ENCODE measurements around the gene FBXL22. TPM values are rescaled to one million over a fixed set of nuclear protein-coding genes. Genes with fewer than 3 reads are reported as not detected.

The FBXL22 gene
- total and polyA plus RNA-seq, 5 donors, result 18.3 to 40.8 (median 31.1) TPM

- H3K4me3 ChIP-seq (ENCODE audit: low read length), result no peak overlapping the region
- peaks cover 4% of the 10 kb centered on the region for H3K4me1 ChIP-seq (ENCODE audit: control insufficient read depth, insufficient read depth, low read length)
- WGBS, result 73% methylated on average over 9 of the region's 9 CpGs
- H3K27ac ChIP-seq (ENCODE audit: low read length), result no peak overlapping the region
- ATAC-seq (no peak), DNase-seq (no peak)
- H3K9me3 ChIP-seq (ENCODE audit: control insufficient read depth, low read length), result no peaks in the 10 kb centered on the region
- intact Hi-C loops (cut with DNase I), result loop anchor here in 2 of 4 donors (10.0 kb wide), 2 partner anchors 89 to 109 kb away; partner anchors contain the start of gene USP3 (in 1 of the 2)
- H3K27me3 ChIP-seq (ENCODE audit: control insufficient read depth, insufficient read depth), result no peaks in the 10 kb centered on the region
Measured at GRCh38 chr15:63593705-63594671, 3.2 kb upstream of the FBXL22 start.

GRCh38 chr15:63595065-63595464, 2.1 kb upstream of the FBXL22 start:
- H3K9me3 ChIP-seq (ENCODE audit: control insufficient read depth, low read length), result no peaks in the 10 kb centered on the region
- H3K4me1 ChIP-seq (ENCODE audit: control insufficient read depth, insufficient read depth, low read length), result peaks cover 4% of the 10 kb centered on the region
- H3K4me3 ChIP-seq (ENCODE audit: low read length), result no peak overlapping the region
- no peaks in the 10 kb centered on the region for H3K27me3 ChIP-seq (ENCODE audit: control insufficient read depth, insufficient read depth)
- peak overlapping the region; percentile 15 for H3K27ac ChIP-seq (ENCODE audit: low read length)
- DNase-seq, result peak in 1 of 3 donors; percentile 58
- WGBS, result 49% methylated on average over 3 of the region's 3 CpGs
- ATAC-seq, result peak in 1 of 2 donors; percentile 3
- intact Hi-C loops (cut with DNase I), result loop anchor here in 3 of 4 donors (5.0 to 10.0 kb wide), 3 partner anchors 90 to 110 kb away; partner anchors contain the start of gene USP3 (in 2 of the 3)

GRCh38 chr15:63595688-63596087, 1.5 kb upstream of the FBXL22 start:
- intact Hi-C loops (cut with DNase I), result loop anchor here in 3 of 4 donors (5.0 to 10.0 kb wide), 3 partner anchors 91 to 111 kb away; partner anchors contain the start of gene USP3 (in 2 of the 3)
- WGBS, result 78% methylated on average over 1 of the region's 1 CpG
- Histone ChIP-seq H3K4me1 (ENCODE audit: control insufficient read depth, insufficient read depth, low read length) (peaks cover 4% of the 10 kb centered on the region), H3K9me3 (ENCODE audit: control insufficient read depth, low read length) (no peaks in the 10 kb centered on the region), H3K27me3 (ENCODE audit: control insufficient read depth, insufficient read depth) (no peaks in the 10 kb centered on the region), H3K27ac (ENCODE audit: low read length) (peak overlapping the region; percentile 4), H3K4me3 (ENCODE audit: low read length) (no peak overlapping the region)
- no peak for ATAC-seq
- no peak for DNase-seq

GRCh38 chr15:63596676-63597037, 530 bp upstream of the FBXL22 start:
- Histone ChIP-seq H3K27me3 (ENCODE audit: control insufficient read depth, insufficient read depth) (no peaks in the 10 kb centered on the region), H3K9me3 (ENCODE audit: control insufficient read depth, low read length) (no peaks in the 10 kb centered on the region), H3K4me1 (ENCODE audit: control insufficient read depth, insufficient read depth, low read length) (peaks cover 4% of the 10 kb centered on the region), H3K27ac (ENCODE audit: low read length) (peak overlapping the region; percentile 62), H3K4me3 (ENCODE audit: low read length) (no peak overlapping the region)
- WGBS, result 36% methylated on average over 2 of the region's 2 CpGs
- DNase-seq (peak in 1 of 3 donors; percentile 35), ATAC-seq (no peak)
- intact Hi-C loops (cut with DNase I), result loop anchor here in 3 of 4 donors (5.0 to 10.0 kb wide), 3 partner anchors 92 to 112 kb away; partner anchors contain the start of gene USP3 (in 2 of the 3)

- Histone ChIP-seq H3K27ac (ENCODE audit: low read length) (peak overlapping the region; percentile 62), H3K4me3 (ENCODE audit: low read length) (peak overlapping the region; percentile 37), H3K27me3 (ENCODE audit: control insufficient read depth, insufficient read depth) (no peaks in the 10 kb centered on the region), H3K9me3 (ENCODE audit: control insufficient read depth, low read length) (no peaks in the 10 kb centered on the region), H3K4me1 (ENCODE audit: control insufficient read depth, insufficient read depth, low read length) (peaks cover 4% of the 10 kb centered on the region)
- WGBS, result 74% methylated on average over 6 of the region's 6 CpGs
- no peak for ATAC-seq
- intact Hi-C loops (cut with DNase I), result loop anchor here in 3 of 4 donors (2.0 to 10.0 kb wide), 4 partner anchors 93 to 131 kb away; partner anchors contain the start of gene USP3 (in 2 of the 3)
- no peak for DNase-seq
Measured at GRCh38 chr15:63597821-63598220, 634 bp downstream of the FBXL22 start.

- H3K4me1 ChIP-seq (ENCODE audit: control insufficient read depth, insufficient read depth, low read length), result peaks cover 4% of the 10 kb centered on the region
- peak overlapping the region; percentile 37 for H3K4me3 ChIP-seq (ENCODE audit: low read length)
- no peaks in the 10 kb centered on the region for H3K27me3 ChIP-seq (ENCODE audit: control insufficient read depth, insufficient read depth)
- ATAC-seq (peak in 1 of 2 donors; percentile 16), DNase-seq (peak; percentile 41 to 60 (median 53))
- intact Hi-C loops (cut with DNase I), result loop anchor here in 3 of 4 donors (2.0 to 10.0 kb wide), 4 partner anchors 94 to 132 kb away; partner anchors contain the start of gene USP3 (in 2 of the 3)
- H3K27ac ChIP-seq (ENCODE audit: low read length), result peak overlapping the region; percentile 62
- no peaks in the 10 kb centered on the region for H3K9me3 ChIP-seq (ENCODE audit: control insufficient read depth, low read length)
- 61% methylated on average over 12 of the region's 12 CpGs for WGBS
Measured at GRCh38 chr15:63598473-63599400, 1.6 kb downstream of the FBXL22 start.

- intact Hi-C loops (cut with DNase I), result loop anchor here in 3 of 4 donors (2.0 to 10.0 kb wide), 4 partner anchors 95 to 133 kb away; partner anchors contain the start of gene USP3 (in 2 of the 3)
- ATAC-seq (peak; percentile 32 to 39), DNase-seq (peak; percentile 61 to 88 (median 83))
- Histone ChIP-seq H3K9me3 (ENCODE audit: control insufficient read depth, low read length) (no peaks in the 10 kb centered on the region), H3K4me1 (ENCODE audit: control insufficient read depth, insufficient read depth, low read length) (peaks cover 4% of the 10 kb centered on the region), H3K27ac (ENCODE audit: low read length) (peak overlapping the region; percentile 62), H3K27me3 (ENCODE audit: control insufficient read depth, insufficient read depth) (no peaks in the 10 kb centered on the region), H3K4me3 (ENCODE audit: low read length) (no peak overlapping the region)
- 27% methylated on average over 19 of the region's 19 CpGs for WGBS
Measured at GRCh38 chr15:63599401-63600000, 2.3 kb downstream of the FBXL22 start.

GRCh38 chr15:63600001-63600615, 2.9 kb downstream of the FBXL22 start:
- H3K27ac ChIP-seq (ENCODE audit: low read length), result peak overlapping the region; percentile 55
- intact Hi-C loops (cut with DNase I), result loop anchor here in 2 of 4 donors (5.0 to 10.0 kb wide), 2 partner anchors 113 to 465 kb away; no protein-coding TSS in a partner anchor
- peak overlapping the region; percentile 57 for H3K4me3 ChIP-seq (ENCODE audit: low read length)
- DNase-seq, result peak in 2 of 3 donors; percentile 49 to 77
- H3K4me1 ChIP-seq (ENCODE audit: control insufficient read depth, insufficient read depth, low read length), result peaks cover 4% of the 10 kb centered on the region
- ATAC-seq, result peak; percentile 8 to 15
- H3K27me3 ChIP-seq (ENCODE audit: control insufficient read depth, insufficient read depth), result no peaks in the 10 kb centered on the region
- WGBS, result 12% methylated on average over 26 of the region's 26 CpGs
- H3K9me3 ChIP-seq (ENCODE audit: control insufficient read depth, low read length), result no peaks in the 10 kb centered on the region

- ATAC-seq (peak; percentile 78 to 81), DNase-seq (peak; percentile 92 to 97 (median 97))
- peak overlapping the region; percentile 55 for H3K27ac ChIP-seq (ENCODE audit: low read length)
- H3K4me1 ChIP-seq (ENCODE audit: control insufficient read depth, insufficient read depth, low read length), result peaks cover 1% of the 10 kb centered on the region
- H3K9me3 ChIP-seq (ENCODE audit: control insufficient read depth, low read length), result no peaks in the 10 kb centered on the region
- H3K27me3 ChIP-seq (ENCODE audit: control insufficient read depth, insufficient read depth), result no peaks in the 10 kb centered on the region
- under 1% methylated on average over 60 of the region's 60 CpGs for WGBS
- H3K4me3 ChIP-seq (ENCODE audit: low read length), result peak overlapping the region; percentile 57
- intact Hi-C loops (cut with DNase I), result loop anchor here in 2 of 4 donors (5.0 to 10.0 kb wide), 2 partner anchors 113 to 464 kb away; no protein-coding TSS in a partner anchor
Measured at GRCh38 chr15:63600616-63601025, 3.4 kb downstream of the FBXL22 start.

All from right cardiac atrium (tissue), 5 donors.